Adrenal gland (tissue), 12 donors: ENCODE data around the gene CCDC144A. TPM values are rescaled to one million over a fixed set of nuclear protein-coding genes. Genes with fewer than 3 reads are reported as not detected.
"Not testable (repeated sequence)": the region's sequence is repeated elsewhere in the genome, so short reads cannot be mapped to it uniquely, and the experiment has no call there.

Experiments used
- DNase-seq, 7 donors: peaks; one replicate each; pipeline ENCODE4 v3.0.0-alpha.2; 2019 to 2020
- H3K27ac ChIP-seq, 5 donors: fragments of 200-600 bp; sonication (generic) in 4 of 5; 1 replicate in 3 of 5; 2 replicates in 2 of 5; pipeline versions ENCODE4 v1.5.1 to v1.8.0; 2016 to 2020; ENCODE audit warnings: mild to moderate bottlenecking in 1 of 5
- H3K27me3 ChIP-seq: fragments of 200-600 bp; 2 replicates; pipeline ENCODE4 v1.8.0; 2021
- H3K36me3 ChIP-seq, 2 donors: fragments of 200-600 bp; replicated peaks in 1 of 2; 1 replicate in 1 of 2; 2 replicates in 1 of 2; pipeline versions ENCODE4 v1.5.1 to v1.8.0; 2018 to 2022
- H3K4me1 ChIP-seq, 2 donors: fragments of 200-600 bp; replicated peaks in 1 of 2; 1 replicate in 1 of 2; 2 replicates in 1 of 2; pipeline versions ENCODE4 v1.5.1 to v1.8.0; 2018 to 2021
- H3K4me3 ChIP-seq, 4 donors: fragments of 200-600 bp; sonication (generic) in 3 of 4; one replicate each; pipeline ENCODE4 v1.5.1; 2016 to 2018
- H3K9me3 ChIP-seq, 3 donors: fragments of 200-600 bp; sonication (generic) in 1 of 3; replicated peaks in 1 of 3; 1 replicate in 2 of 3; 2 replicates in 1 of 3; pipeline versions ENCODE4 v1.5.1 to v1.8.0; 2016 to 2021
- POLR2A ChIP-seq, 2 donors: fragments of 450-650 bp; IDR thresholded peaks; one replicate each; pipeline ENCODE4 v1.6.1; 2017; ENCODE audit warnings: antibody characterized with exemption in 2 of 2, mild to moderate bottlenecking in 2 of 2, moderate library complexity in 1 of 2
- WGBS, 4 donors: extraction: QIAGEN DNeasy Blood & Tissue Kit in 2 of 4; methylation state at CpG; one replicate each; pipeline versions ENCODE4 v1.1.5 to v1.1.7; 2013 to 2017; 5-methylcytosine and 5-hydroxymethylcytosine counted together
- intact Hi-C, 2 donors: fragments of 100-400 bp; cut with DNase I; formaldehyde crosslinking; loops; one replicate each; pipeline versions ENCODE4 v1.14.1 to v1.15.0; 2022 to 2023
- polyA plus RNA-seq, 3 donors: library from polyadenylated mRNA; stranded (reverse); fragments of 200-250 nt in 2 of 3; fragments of 350-450 nt in 1 of 3; fragmentation: Illumina TruSeq in 1 of 3; extraction: RNeasy Lipid Tissue Mini Kit (QIAGEN cat#74804) in 1 of 3; gene quantifications; one replicate each; pipeline ENCODE4 v1.2.3, GENCODE V29; 2013 to 2014
- total RNA-seq, 9 donors: library from RNA; depleted of rRNA in 4 of 9; stranded (reverse); fragments of >200 nt in 4 of 9; fragments of 120-200 nt in 1 of 9; fragmentation: NEBNext Ultra II Directional in 1 of 9; extraction: Animal tissue kit (Norgen Biotek cat#: 25700) in 1 of 9; gene quantifications; one replicate each; pipeline versions ENCODE4 v1.1.0 to v1.2.4, GENCODE V29; 2013 to 2023
- TF ChIP-seq, protein P1 (sequence below), 6 experiments: fragments of 450-650 bp in 4 of 6; fragments of 200-600 bp in 2 of 6; sonication (generic) in 1 of 6; IDR thresholded peaks; 1 replicate in 5 of 6; 2 replicates in 1 of 6; pipeline versions ENCODE4 v1.5.1 to v1.8.0; 2016 to 2021; ENCODE audit warnings: antibody characterized with exemption in 6 of 6, mild to moderate bottlenecking in 2 of 6, moderate library complexity in 1 of 6
- donor health status: healthy with polysubstance abuse.
- donor health status: Bipolar disorder and iron deficiency.
- donor health status: DM: yes; HTN: yes; CAD: no.
- donor health status: DM: no; HTN: no; CAD: no.
- donor health status: DM: no; HTN: no; CAD: no.
- donor health status: DM: yes; HTN: yes; CAD: no.

Gene CCDC144A
- total and polyA plus RNA-seq, 12 donors: 0.06 to 13.6 (median 2.5) TPM

DNA sequence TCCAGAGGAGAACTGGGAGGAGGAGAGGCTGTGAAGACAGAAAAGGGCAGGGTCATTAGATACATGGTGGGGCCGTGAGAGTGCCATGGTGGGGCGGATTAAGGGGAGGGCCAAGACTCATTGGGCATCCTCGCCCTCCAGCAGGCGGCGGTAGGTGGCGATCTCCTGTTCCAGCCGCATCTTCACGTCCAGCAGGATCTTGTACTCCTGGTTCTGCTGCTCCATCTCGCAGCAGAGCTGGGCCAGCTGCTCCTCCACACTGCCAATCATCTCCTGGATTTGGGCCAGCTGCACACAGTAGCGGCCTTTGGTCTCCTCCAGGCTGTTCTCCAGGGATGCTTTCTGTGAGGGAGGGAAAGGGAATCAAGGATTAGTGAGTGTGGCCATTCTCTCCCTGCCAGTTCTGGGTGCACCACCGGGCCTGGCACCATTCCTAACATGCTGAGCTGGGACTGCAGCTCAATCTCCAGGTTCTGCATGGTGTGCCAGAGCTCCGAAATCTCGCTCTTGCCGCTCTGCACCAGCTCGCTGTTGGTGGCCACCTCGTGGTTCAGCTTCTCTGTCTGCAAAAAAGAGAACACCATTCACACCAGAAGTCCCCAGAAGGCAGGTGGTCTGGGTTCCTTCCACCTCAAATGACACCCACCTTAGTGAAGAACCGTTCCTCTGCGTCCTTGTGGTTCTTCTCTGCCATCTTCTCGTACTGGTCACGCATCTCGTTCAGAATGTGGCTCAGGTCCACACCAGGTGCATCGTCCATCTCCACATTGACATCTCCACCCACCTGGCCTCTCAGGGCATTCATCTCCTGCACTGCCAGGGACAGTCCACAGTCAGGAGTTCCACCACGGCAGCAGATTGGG is 129.0 kb downstream of the CCDC144A start:
- Histone ChIP-seq H3K9me3 (no peaks in the 10 kb centered on the region), H3K27ac (no peak overlapping the region), H3K4me1 (no peaks in the 10 kb centered on the region), H3K27me3 (no peaks in the 10 kb centered on the region), H3K4me3 (no peak overlapping the region), H3K36me3 (no peaks in the 10 kb centered on the region)
- TF ChIP-seq, protein P1, sequence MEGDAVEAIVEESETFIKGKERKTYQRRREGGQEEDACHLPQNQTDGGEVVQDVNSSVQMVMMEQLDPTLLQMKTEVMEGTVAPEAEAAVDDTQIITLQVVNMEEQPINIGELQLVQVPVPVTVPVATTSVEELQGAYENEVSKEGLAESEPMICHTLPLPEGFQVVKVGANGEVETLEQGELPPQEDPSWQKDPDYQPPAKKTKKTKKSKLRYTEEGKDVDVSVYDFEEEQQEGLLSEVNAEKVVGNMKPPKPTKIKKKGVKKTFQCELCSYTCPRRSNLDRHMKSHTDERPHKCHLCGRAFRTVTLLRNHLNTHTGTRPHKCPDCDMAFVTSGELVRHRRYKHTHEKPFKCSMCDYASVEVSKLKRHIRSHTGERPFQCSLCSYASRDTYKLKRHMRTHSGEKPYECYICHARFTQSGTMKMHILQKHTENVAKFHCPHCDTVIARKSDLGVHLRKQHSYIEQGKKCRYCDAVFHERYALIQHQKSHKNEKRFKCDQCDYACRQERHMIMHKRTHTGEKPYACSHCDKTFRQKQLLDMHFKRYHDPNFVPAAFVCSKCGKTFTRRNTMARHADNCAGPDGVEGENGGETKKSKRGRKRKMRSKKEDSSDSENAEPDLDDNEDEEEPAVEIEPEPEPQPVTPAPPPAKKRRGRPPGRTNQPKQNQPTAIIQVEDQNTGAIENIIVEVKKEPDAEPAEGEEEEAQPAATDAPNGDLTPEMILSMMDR (IDR thresholded peaks at IDR 0.05): no peak
- TF ChIP-seq POLR2A (IDR thresholded peaks at IDR 0.05): no peak
- no peak for DNase-seq
- intact Hi-C loops: no loop called here
- 75 to 82% (median 78%) methylated on average over 12 to 23 of the region's 23 CpGs for WGBS, 4 donors

DNA sequence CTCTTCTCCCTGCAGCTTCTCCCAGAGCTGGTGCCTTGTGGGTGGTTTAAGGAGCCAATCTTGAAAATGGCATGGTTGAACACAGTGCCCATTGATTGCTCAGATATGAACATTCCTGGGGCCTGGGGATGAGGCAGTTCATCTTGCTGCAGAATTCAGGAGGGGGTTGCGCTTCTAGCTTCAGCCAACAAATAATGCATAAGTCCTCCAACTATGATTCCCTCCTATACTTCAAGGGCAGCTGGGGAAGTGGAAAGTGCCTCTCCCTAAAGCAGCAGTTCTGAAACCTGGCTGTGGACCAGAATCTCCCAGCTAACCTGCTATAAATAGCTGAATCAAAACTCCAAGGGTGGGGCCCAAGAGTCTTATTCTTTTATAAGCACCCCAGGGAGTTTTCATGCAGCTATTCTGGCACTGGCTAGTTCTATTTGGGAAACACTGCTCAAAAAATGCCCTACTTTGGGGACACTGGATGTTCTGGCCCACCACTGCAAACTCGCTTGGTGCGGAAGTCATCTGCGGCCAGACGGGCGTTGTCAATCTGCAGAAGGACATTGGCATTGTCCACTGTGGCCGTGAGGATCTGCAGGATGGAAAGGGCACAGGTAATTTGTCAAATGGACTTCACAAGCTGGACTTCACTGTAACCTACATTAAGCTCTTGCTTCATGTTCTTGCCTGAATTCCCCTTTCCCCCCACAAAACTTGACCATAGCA is 130.3 kb downstream of the CCDC144A start:
- DNase-seq: no peak
- intact Hi-C loops: no loop called here

DNA sequence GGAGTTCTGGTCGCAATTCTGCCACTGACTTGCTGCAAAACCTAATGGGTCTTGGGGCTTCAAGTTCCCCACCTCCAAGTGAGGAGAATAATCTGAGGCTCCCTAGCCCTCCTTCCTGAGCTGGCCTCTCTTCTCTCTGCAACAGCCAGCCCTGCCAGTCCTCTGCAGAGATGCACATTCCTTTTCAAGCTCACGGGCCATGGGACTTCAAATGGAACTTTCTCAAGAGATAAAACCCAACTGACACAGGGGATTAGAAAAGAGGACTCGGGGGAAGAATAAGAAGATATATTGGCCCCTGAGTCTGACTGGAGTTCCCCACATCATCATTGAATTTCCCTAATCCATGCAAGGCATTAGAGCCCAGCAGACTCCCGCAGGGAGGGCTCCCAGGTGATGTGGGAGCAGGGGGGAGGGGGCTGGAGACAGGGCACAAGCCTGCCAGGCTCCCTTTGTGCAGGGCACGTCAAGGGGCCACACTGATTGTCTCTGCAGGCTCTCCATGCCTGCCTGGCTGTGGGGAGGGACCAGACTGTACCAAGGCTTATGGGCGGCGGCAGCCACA is 131.0 kb downstream of the CCDC144A start:
- H3K4me1 ChIP-seq: no peaks in the 10 kb centered on the region
- intact Hi-C loops: no loop called here
- no peak for TF ChIP-seq POLR2A (IDR thresholded peaks at IDR 0.05)
- TF ChIP-seq, protein P1 (IDR thresholded peaks at IDR 0.05): no peak
- no peaks in the 10 kb centered on the region for H3K9me3 ChIP-seq
- no peaks in the 10 kb centered on the region for H3K27me3 ChIP-seq
- H3K36me3 ChIP-seq: no peaks in the 10 kb centered on the region
- no peak overlapping the region for H3K4me3 ChIP-seq
- no peak for DNase-seq
- WGBS, 4 donors: 54 to 66% (median 59%) methylated on average over 2 to 5 of the region's 7 CpGs
- H3K27ac ChIP-seq: no peak overlapping the region

More for the DNA sequence above, 130.3 kb downstream of the CCDC144A start:
- WGBS, 4 donors: 70 to 85% (median 76%) methylated on average over 3 to 7 of the region's 7 CpGs
- no peak overlapping the region for H3K4me3 ChIP-seq
- H3K4me1 ChIP-seq: no peaks in the 10 kb centered on the region
- H3K36me3 ChIP-seq: no peaks in the 10 kb centered on the region
- TF ChIP-seq, protein P1 (IDR thresholded peaks at IDR 0.05): no peak
- no peak for TF ChIP-seq POLR2A (IDR thresholded peaks at IDR 0.05)
- no peaks in the 10 kb centered on the region for H3K9me3 ChIP-seq
- H3K27ac ChIP-seq: no peak overlapping the region
- no peaks in the 10 kb centered on the region for H3K27me3 ChIP-seq

DNA sequence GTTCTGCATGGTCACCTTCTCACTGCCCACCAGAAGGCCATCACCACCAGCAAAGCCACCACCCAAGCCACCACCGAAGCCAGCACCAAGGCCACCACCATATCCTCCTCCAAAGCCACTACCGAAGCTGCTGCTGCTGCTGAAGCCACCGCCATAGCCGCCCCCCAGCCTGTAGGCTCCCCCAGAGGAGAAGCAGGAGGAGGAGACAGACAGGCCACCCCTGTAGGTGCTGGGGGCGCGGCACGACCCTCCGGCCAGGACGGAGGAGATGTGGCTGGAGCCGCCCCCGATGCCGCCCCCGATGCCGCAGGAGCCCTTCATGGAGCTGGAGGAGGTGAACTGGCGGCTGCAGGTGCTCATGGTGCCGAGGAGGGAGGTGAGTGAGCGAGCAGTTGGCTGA is 132.1 kb downstream of the CCDC144A start:
- 71 to 93% (median 78%) methylated on average over 4 to 12 of the region's 17 CpGs; no CpG with 5 or more reads in 1 of the 4 donors for WGBS, 4 donors

DNA sequence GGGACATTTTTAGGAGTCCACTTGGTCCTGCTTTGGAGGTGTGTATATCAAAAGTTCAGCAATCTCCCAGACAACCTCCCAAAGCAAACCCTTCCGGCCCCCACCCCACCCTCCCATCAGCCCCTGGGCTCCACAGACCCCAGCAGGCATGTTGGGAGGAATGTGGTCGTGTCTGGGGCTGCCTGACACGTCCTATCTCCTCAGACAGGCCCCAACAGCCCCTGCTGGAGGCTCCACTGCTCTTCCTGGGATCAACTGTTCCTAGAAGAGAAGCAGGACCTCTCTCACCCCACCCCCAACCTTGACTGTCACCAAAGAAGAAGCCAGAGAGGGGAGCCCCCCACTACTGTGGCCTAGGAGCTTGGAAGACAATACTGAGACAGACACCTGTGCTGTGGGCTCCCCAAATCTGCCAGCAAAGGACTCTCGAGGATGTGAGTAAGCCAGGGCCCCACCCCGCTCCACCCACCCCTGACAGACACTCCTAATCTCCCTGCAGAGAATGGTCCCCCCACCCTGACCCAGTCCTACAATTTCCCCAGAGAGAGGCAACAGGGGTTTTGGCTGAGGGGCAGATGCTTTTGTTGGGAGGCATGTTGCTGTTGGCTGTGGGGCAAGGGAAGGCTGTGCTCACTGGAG is 133.8 kb downstream of the CCDC144A start:
- H3K36me3 ChIP-seq, H3K27me3 ChIP-seq, H3K4me1 ChIP-seq, H3K4me3 ChIP-seq, H3K27ac ChIP-seq, intact Hi-C loops, H3K9me3 ChIP-seq, DNase-seq: not testable (repeated sequence)
- WGBS, 4 donors: 35% methylated on average over 3 of the region's 5 CpGs; no CpG with 5 or more reads in 3 of the 4 donors

More for the DNA sequence above, 132.1 kb downstream of the CCDC144A start:
- DNase-seq, H3K27ac ChIP-seq, H3K27me3 ChIP-seq, intact Hi-C loops, H3K9me3 ChIP-seq, H3K4me3 ChIP-seq, H3K4me1 ChIP-seq, H3K36me3 ChIP-seq: not testable (repeated sequence)
